RPMI7951 (cell line): ENCODE measurements around the gene WDR18. TPM values are rescaled to one million over a fixed set of nuclear protein-coding genes. Genes with fewer than 3 reads are reported as not detected.
"Not testable (repeated sequence)": the region's sequence is repeated elsewhere in the genome, so short reads cannot be mapped to it uniquely, and the experiment has no call there.

Source experiments
- DNase-seq: peaks from one replicate; pipeline ENCODE4 v3.0.0-alpha.2; 2012; ENCODE audit warnings: low read depth
- total RNA-seq: library from RNA; depleted of rRNA; stranded (reverse); fragments of >200 nt; shearing (Covaris generic); gene quantifications from 2 replicates; pipeline ENCODE4 v1.2.3, GENCODE V29; 2014

The WDR18 gene
- total RNA-seq, 1 experiment from 2014 or later, result 47.7 TPM

- no peak for DNase-seq
Observed at GRCh38 chr19:948842-949496, 35.2 kb upstream of the WDR18 start.

- no peak for DNase-seq
Observed at GRCh38 chr19:950352-951066, 33.6 kb upstream of the WDR18 start.

- no peak for DNase-seq
Observed at GRCh38 chr19:952049-952679, 32.0 kb upstream of the WDR18 start.

DNA sequence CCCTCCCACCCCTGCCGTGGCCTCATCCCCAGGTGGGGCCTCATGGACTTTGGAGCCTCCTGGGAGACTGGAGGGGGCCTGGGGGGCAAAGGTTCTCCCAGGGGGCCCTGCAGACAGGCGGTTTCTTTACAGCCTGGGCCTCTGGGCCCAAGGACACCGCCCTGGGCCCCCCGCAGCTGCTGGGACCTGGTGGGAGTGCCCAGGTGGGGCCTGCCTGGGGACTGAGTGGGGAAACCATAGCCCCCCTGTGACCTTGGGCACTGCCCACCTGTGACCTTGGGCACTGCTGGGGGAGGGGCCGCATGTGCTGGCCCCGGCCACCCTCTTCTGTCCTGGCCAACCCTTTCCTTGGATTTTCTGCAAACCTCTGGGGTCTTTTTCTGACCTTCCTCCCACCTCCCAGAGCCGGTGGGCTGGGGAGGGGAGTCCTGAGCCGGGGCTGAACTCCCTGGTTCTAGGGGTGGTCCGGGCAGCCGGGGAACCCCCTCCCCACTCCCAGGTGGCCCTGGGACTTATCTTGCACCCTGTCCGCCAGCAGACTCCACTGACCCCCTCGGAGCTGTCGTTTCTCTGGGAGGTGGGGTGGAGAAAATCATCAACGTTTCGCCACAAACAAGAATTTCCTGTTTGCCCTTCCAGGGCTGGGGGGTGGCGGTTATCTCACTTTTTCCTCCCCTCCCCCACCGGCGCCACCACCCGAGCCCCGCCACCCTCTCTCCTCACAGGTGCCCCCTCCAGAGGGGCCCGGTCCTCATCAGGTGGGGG lies 31.3 kb upstream of the WDR18 start:
- no peak for DNase-seq

DNA sequence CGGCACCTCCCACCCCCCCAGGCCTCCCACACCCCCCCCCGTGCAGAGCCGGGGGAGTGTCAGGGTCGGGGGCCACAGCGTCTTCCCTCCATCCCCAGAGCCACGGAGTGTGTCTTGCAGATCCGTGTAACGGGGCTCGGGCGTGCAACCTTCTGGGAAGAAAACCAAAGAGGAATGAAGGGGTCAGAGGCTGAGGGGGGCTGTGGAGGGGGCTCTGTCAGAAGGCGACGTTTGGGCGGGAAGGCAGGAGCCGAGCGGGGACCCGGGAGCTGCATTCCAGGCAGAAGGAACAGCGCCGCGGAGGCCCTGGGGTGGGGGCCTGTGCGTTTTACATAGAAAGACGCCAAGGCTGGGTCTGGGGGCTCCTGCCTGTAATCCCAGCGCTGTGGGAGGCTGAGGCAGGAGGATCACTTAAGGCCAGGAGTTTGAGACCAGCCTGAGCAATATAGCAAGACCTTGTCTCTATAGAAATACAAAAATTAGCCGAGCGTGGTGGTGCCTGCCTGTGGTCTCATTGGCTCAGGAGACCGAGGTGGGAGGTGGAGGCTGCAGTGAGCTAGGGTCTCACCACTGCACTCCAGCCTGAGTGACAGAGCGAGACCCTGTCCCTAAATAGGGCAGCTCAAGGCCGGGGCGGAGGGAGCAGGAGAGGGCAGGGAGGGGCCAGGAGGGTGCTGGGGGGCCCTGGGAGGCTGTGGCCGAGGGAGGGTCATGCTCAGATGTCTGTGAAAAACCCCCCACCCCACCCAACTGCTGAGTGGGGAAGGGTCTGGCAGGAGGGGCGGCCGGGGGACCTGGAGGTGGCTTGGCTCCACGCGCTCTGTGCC lies 30.5 kb upstream of the WDR18 start:
- DNase-seq, result no peak

- no peak for DNase-seq
Observed at GRCh38 chr19:954272-954671, 29.9 kb upstream of the WDR18 start.

DNA sequence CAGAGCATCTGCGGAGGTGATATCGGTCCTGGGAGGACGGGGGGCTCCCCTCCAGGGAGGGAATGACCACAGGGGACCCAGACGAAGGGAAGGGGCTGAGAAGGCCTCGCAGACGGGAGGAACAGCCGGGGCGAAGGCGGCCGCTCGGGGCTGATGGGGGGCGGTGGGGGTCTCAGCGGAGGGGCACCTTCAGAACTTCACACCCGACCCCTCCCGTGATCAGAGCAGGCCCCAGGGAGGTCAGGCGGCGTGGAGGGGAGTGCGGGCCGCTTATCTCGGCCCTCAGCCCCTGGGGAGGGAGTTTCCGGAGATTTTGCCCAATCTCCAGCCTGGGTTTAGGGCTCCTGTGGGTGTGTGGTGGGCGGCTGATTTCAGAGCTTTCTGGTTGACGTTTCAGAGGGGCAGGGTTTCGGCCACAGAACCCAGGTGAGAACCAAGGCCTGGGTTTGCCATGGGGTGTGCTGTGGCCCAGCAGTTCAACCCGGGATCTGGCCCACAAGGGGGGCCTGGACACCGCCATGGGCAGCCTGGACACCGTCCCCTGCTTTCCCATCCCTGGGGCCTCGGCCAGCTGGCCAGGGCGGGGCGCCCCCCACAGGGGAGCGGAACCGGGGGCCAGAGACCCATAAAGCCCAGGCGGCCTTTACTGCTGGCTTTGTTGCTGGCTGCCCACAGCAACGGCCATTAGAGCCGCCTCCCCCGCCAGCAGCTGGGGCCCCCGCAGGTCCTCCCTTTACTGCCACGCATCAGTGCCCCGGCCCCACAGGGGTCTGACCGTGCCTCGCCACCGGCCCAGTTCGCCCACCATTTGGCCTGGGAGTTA lies 29.3 kb upstream of the WDR18 start:
- DNase-seq, result no peak

GRCh38 chr19:955803-956765 lies 28.1 kb upstream of the WDR18 start:
- DNase-seq, result no peak

DNA sequence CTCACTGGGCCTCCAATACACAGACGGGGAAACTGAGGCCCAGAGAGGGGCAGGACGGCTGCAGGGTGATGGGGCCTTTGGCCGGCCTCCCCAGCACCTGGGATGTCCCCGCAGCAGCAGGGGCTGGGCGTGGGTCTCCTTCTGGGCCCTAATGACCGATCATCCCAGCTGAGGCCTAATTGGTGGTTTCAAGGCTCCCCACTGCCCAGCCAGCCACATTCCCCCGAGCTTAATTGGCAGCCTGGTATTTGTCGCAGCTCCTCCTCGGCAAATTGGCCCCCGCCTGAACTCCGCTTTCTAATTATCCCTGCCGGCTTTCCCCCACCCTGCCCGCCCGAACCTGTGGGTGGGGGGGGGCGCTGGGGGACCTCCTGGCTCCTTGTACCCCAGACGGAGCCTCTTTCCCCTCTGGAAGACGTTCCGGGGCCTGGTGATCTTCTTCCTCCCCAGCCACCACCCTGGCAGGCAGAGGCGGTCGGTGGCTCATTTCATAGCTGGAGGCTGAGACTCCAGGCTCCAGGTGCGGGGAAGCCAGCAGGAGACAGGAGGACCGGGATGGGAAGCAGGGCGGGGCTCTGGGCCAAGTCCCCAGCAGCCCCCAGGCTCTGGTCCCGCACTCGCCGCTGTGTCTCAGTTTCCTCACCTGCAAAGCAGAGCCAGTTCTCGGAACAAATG lies 27.2 kb upstream of the WDR18 start:
- DNase-seq, result no peak

- DNase-seq, result not testable (repeated sequence)
Observed at GRCh38 chr19:957578-957977, 26.6 kb upstream of the WDR18 start.

- peak; percentile 47 for DNase-seq
Observed at GRCh38 chr19:958967-959855, 24.9 kb upstream of the WDR18 start.

DNA sequence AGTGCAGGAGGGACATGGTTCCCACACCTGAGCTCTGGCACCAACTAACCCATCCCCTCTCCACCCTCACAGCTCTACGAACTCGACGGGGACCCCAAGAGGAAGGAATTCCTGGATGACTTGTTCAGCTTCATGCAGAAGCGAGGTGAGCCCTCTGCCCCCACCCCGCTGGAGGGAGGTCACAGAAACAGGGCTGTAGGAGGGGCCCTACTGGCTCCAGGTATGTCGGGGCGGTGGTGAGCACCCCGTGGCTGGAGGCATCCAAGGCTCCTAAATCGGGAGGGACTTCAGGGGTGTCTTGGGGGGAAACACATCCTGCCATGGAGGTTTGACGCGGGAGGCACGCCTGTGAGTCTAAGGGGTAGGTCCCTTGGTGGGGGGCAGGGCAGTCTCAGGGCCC lies 24.1 kb upstream of the WDR18 start:
- no peak for DNase-seq

- no peak for DNase-seq
Observed at GRCh38 chr19:960601-960938, 23.6 kb upstream of the WDR18 start.

- peak; percentile 15 for DNase-seq
Observed at GRCh38 chr19:961866-962620, 22.1 kb upstream of the WDR18 start.

GRCh38 chr19:962683-963400 lies 21.3 kb upstream of the WDR18 start:
- no peak for DNase-seq

GRCh38 chr19:963486-963951 lies 20.6 kb upstream of the WDR18 start:
- no peak for DNase-seq
